HG02938 (cell line): Measurements from ENCODE around the gene OSBPL5.

Experiments
- ATAC-seq: cut with Tn5 transposase; IDR thresholded peaks from one replicate; pipeline ENCODE4 v1.9.1; 2021; ENCODE audit warnings: mild to moderate bottlenecking, moderate library complexity; ENCODE audit not compliant: unreplicated experiment

The OSBPL5 gene

DNA sequence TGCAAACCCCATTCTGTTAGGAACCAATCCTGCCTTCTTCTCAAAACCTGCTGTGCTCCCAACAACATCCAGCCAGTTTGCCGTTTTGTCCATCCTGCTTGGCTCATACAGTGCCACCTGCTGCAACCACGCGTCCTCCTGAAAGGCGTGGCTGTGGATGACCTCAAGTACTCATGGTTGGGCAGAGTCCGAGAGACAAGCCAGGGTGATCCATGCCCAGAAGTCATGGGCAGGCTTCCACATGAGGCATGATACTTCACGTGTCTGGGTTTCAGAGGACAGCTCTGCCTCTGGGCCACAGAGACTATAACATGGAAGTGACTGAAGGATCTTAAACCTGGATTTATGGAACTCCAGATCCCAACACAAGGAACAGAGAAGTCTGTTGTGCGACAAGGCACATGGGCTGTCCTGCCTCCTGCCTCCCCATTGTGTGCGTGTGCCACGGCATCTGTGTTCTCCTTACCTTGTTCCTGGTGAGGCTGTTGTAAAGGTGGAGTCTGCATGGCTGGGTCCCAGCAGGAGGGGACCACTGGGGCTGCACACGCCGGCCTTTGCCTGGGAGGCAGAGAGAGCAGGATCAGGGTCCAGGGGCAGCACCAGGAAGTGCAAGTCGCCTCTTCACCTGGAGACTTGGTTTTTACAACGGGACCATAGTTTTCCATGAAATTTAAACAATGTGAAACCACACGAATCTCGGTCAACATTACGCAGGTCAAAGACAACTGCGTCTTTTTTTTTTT is 123.2 kb downstream of the OSBPL5 start:
- no peak for ATAC-seq

DNA sequence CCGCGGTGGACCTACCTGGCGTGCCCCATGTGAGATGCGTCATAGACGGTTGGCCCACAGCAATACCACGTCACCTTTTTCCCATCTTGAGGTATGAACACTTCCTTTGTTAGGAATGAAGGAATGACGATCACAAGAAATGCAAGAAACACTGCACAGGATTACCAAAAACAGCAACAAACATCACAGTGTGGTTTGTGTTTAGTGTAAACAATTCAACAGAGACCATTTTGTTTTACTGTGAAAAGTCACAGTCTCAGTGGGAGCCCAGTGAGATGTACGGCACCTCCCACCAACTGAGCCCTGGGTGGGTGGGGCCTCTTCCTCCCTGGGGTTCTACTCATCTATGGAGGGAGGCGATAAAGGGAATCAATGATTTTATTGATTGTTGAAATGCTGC is 124.2 kb downstream of the OSBPL5 start:
- no peak for ATAC-seq

DNA sequence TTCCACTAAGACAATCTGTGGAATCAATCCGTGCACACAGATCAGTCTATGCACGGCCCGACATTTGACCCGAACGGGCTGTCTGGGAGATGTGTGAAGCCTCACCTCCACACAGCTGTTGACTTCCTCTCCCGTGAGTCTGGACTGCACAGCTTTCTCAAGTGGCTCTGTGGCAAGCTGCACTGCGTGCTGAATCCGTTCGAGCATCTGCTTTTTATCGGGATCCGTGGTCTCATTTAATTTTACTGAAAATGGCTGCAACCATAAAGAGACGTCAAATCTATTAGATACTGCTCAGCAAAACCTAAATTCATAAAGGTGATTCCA is 127.2 kb downstream of the OSBPL5 start:
- ATAC-seq, result no peak
